Dermis blood vessel endothelial cell (primary cell): ENCODE results near the gene FGD4. TPM values are rescaled to one million over a fixed set of nuclear protein-coding genes. Genes with fewer than 3 reads are reported as not detected.

Experiments
- DNase-seq: peaks from one replicate; pipeline ENCODE4 v3.0.0; 2010
- total RNA-seq: library from RNA; depleted of rRNA; stranded (reverse); fragments of >200 nt; gene quantifications from 2 replicates; pipeline ENCODE4 v1.2.3, GENCODE V29; 2014

Gene FGD4
- total RNA-seq, 1 donor from 2014 or later: 63.8 TPM

DNA sequence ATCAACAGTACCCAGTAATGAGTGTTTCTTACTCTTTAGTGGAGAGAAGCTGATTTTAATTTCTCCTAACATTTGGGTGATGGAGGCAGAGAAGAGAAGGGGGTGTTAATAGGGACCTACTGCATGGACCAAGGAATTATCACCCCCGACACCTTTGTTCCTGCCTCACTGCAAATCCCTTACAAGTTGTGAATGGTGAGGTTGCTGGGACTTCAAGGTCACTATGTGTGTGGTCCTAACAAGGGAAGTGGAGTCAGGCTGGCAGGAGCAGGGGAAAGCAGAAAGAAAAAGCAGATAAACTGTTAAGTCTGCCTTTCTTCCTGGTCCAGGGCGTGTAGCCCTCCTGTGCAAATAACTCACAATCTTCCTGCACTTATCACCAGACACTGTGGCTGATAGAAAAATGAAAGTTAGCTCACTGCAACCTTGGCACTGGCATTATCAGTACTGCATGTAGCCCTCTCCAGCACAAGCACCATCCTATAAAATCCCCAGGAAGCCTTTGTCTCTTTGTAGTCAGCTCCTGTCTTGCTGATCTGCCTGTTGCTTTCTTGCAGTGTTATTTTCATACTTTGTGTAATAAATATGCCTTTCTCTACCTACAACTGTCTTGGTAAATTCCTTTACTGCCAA is 167.4 kb downstream of the FGD4 start:
- peak; percentile 26 for DNase-seq

- peak; percentile 19 for DNase-seq
These were observed 167.9 kb downstream of the FGD4 start for GRCh38 chr12:32567296-32567674.

DNA sequence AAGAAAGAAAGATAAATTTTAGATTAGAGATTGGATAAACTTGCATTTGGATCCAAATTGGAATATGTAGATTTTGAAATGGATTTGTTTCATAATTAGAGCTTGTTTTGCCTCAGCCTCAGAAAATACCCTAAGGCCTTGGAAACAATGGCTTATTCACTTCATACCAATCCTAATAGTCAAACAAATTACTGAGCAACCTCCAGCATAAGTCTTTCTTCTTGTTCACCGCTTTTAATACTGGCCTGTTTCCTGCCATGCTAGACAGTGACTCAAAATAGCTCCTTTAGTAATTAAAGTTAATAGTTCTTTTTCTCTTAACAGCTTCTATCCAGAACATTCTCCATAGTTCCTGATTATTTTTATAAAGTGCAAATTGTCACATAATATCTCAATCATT is 168.9 kb downstream of the FGD4 start:
- DNase-seq: peak; percentile 91

DNA sequence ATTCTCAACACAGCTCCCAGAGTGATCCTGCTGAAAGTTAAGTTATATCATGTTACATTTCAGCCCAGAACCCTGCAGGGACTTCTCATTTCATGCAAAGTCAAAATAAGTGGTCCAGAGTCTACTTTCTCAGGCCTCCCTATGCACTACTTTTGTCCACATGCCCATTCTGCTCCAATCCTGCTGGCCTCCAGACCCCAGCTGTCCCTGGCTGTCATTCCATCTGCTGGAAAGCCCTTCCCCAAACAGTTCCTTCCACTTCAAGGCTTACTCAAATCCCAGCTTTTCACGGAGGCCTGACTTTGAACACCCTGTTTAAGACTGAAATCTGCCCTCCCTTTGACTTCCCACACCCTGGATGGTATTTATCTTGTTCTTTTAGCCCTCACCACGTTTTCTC is 169.9 kb downstream of the FGD4 start:
- DNase-seq: no peak

DNA sequence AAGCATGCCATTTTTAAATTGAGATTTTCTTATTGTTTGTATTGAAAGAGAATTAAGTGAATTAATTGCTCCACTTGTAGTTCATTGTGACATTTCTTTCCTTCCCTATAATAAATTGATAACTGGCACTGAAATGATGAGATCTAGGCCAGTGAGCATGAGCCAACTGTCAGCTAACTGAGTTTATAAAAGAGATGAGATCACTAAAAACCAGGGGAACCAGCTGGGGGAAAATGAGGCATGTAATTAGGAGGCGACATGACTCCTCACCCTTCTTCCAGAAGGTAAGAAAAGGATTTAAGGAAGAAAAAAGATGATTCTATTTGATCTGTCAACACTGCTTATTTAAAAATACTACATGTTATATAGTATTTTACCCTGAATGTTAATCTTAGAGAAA is 175.2 kb downstream of the FGD4 start:
- no peak for DNase-seq

GRCh38 chr12:32577328-32577727 is 178.0 kb downstream of the FGD4 start:
- DNase-seq: no peak

DNA sequence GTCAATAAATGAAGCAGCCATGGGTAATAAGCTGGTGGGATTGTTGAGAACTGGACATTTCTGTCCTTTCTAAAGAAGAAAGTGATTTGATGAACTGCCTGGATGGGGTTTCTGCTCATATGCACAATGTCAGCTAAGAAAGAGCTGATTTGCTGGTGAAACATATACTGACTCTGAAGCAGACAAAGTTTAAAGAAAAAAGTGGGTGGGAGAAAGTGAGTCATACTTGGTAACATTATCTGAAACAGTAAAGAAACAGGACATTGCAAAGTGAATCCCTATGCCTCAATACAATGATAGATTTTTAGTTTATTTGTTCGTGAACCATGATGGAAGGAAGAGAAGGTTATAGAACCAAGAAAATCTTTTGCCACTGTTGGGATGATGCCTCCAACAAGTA is 184.2 kb downstream of the FGD4 start:
- DNase-seq: peak; percentile 61

GRCh38 chr12:32585680-32586079 is 186.3 kb downstream of the FGD4 start:
- no peak for DNase-seq

DNA sequence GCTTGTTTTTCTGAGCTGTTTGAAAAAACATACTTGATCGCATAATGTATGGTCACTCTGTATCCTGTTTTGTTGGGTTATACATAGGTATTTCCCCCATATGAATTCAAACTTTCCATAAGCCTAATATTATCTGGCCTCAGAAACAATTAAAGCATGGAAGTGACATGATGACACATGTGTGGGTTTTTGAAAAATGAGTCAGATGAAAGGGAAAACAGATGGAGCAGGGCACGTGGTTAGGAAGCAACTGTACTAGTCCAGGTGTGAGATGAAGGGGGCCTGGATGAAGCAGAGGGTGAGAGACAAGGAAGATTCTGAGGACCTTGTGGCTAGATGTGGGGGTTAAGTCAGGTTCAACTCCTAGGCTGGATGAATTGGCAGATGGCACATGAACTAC is 187.0 kb downstream of the FGD4 start:
- DNase-seq: peak; percentile 93

DNA sequence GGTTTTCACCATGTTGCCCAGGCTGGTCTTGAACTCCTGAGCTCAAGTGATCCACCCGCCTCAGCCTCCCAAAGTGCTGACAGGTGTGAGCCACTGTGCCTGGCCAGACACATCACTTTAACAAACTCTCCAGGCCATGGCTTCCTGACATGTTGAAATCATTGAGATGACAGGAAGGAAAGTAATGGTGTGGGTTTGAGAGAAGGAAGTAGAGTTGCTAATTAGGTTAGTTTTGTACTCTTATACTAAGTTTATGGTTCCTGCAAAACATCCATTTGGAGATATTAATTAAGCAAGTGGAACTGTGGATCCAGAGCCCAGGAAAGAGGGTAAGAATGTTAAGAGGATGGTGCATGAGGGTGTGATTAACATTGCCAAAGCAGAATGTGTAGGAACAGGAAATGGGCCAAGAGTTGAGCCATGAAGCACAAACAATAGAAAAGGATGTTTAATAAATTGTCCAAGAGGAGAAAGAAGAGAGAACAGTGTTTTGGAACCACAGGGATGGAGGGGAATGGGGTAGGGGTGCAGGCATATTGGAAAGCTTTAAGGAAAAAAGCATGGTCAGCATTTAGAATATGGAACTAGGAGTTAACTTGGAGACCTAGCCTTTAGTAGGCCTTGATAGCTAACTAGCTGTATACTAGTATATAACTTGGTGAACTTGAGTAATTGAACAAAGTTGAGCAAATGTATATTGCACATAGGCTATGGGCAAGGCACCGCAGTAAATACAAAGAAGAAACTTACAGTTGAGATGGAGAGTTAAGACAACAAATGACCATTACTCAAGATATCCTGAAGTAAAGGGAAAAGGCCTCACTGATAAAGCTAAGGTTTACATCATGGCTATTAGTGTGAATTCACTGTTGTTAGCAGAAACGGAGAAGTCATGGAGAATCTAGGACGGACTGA is 188.5 kb downstream of the FGD4 start:
- DNase-seq: no peak

DNA sequence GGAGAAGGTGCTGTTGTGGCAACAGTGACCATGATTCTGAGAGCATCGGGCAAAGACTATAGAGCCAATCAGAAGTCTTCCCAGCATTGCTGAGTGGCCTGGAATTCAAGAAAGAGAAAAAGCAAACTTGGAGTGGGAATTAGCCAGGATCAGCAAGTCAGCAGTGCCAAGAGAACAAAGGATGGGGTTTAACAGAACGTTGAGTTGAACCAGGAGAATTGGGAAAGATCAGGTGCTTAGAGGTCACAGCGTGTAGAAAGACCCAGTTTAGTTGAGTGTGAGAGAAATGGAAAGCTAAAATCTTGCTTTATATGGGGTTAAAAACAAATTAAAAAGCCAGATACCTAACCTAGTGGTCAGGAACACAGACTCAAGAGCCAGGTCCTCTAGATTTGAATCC is 189.2 kb downstream of the FGD4 start:
- DNase-seq: no peak

- no peak for DNase-seq
These were observed 190.0 kb downstream of the FGD4 start for GRCh38 chr12:32589165-32589865.

- DNase-seq: no peak
These were observed 195.9 kb downstream of the FGD4 start for GRCh38 chr12:32595251-32595650.

DNA sequence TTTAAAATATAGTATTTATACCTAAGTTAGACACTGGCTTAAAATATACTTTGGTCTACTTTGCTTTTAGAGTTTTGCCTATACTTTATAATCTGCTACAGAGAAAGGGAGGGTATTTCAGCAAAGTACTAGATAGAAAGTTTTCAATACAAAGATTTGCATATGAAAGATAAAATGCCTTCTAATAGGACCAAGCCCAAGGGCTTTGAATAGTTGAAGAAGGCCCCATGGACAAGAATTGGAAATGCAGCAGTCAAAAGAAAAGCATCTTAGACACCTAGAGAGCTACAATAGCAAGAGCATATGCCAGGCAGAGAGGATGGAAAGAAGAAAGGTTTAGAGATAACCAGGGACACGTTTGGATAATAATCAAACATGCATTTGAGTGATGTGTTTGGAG is 196.7 kb downstream of the FGD4 start:
- DNase-seq: no peak

DNA sequence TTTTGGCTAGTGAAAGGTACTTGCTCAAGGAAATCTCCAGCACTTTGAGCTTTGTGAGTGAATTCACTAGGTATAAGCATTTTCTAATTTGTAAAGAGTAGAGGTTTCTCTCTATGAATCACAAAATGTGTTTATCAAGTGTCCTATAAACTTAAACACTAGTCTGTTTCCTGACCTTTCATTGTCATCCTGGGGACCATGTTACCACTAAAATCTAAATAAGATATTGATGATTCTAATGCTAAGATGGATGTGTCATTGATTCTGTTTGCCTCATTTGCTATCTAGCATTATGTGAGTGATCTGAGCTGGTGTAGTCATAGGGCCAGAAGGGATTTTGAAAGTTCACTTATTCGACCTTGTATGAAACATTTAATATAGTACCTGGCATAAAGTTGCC is 199.3 kb downstream of the FGD4 start:
- DNase-seq: no peak

DNA sequence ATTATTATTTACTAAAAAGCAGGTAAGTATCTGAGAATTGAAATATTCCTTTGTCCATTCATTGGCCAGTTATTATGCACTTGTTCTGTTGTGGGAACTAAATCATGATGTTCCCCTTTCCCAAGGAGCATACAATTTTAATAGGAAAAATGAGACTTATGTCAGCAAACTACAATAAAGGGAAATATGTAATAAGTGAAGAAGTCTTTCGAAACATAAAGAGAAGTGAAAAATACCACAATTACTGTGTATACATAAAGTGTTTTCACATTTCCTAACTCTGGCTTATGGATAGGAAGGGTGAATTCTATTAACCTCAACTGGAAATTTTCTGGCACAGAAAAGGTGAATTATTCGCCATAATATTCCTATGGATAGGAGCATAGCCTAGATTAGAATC is 201.3 kb downstream of the FGD4 start:
- no peak for DNase-seq

DNA sequence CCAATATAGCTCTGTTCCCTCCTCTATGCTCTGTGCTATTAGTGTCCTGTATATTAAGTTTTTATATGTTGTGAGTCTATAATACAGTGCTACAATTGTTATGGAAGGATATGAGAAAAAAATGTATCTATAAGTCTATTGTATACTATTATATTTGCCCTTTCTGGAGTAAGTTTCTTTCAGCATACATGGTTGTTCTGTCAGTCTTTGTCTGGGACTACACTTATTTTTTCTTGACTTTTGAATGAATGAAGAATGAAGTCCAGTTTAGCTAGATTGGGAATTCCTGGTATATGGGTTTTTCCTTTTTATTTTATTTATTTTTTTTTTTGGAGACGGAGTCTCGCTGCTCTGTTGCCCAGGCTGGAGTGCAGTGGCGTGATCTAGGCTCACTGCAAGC is 203.7 kb downstream of the FGD4 start:
- no peak for DNase-seq

DNA sequence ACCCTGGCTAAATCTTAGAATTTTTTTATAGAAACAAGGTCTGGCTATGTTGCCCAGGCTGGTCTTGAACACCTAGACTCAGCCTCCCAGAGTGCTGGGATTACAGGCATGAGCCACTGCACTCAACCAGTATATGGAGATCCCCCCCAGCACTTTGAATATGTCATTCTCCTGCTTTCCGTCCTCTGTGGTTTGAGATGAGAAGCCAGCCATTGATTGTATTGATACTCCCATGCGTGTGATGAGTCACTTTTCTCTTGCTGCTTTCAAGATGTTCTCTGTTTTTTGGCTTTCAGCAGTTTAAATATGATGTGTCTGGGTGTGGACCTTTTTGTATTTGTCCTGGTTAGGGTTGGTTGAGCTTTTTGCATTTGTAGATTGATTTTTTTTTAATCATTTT is 204.5 kb downstream of the FGD4 start:
- no peak for DNase-seq

DNA sequence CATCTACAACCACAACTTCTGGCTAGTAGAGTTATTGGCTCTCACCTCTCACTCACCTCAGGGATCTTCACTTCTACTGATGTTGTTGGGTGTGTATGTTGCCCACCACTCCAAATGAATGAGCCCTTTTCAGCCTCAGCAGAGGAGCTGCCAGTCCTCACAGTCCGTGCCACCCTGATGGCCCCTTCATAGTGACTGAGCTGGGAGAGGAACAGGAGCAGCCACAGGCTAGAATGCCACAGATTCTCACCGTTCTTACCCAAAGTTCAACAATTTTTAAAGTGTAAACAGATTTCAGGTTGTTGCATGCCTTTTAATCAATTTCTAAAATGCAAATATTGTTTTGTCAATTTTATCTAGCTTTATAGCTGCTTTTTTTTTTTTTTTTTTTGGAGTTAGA is 205.2 kb downstream of the FGD4 start:
- DNase-seq: no peak

DNA sequence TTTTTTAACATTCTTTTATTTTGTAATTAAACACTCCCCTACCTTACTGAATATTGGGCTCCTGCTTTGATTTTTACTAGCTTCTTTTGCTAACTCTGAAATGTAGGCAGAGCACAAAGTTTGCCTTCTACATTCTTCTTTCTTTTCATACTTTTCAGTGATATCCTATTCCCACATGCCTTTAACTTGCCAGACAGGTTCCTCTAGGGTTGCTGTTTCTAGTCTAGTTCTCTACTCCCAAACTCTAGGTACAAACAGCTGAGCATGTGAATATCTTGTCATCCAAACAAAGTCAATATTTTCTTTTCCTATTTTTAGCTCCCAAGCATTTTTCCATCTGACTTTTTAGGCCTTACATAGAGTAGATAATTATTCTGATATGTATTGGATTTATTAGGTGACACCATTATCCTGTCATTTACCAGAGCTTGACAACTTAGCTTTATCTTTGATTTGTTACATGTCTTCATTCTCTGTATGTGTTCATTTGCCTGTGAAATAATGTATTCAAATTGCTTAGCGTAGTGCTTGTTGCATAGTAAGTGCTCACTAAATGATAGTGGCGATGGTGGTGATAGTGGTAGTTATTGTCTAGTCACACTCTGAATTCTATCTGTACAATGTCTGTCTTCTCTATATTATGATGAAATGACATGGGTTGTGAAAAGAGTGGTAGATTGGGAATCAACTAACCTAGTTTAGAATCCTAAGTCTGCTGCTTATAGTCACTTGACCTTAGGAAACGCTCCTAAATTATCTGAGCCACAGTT is 206.2 kb downstream of the FGD4 start:
- DNase-seq: no peak

DNA sequence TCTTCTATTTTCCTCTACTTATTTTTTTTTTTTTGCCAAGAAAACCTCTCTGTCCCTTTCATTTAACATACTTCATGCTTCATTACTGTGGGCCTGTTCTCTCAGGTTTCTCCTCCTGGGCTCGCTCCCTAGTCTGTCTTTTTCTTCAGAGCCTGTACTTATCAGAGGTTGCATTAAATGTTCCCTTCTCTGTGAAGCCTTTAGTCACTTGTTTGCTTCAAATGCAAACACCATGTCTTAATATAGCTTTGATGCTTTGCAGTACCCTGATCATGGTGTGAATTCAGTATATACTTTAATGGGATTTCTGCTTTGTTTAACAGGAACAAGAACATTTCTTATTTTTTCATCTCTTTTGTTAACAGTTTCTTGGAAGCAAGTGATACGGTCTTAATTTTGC is 207.1 kb downstream of the FGD4 start:
- DNase-seq: no peak

DNA sequence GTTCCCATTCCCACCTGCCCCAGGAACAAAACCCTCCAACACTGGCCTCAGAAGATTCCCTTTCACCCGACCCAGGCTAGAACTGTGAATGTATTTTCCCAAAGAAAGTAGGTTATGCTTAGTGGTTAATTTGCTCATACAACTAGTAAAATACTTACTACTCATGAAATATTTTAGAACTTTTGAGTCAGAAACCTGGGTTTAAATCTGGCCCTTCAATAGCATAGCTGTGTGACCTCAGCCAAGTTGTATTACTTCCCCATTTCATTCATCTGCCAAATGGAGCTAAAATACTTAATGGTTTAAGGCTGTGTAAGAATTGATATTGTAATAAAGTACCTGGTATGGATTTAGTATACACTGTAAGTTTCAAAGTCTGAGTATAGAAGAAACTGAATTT is 210.6 kb downstream of the FGD4 start:
- no peak for DNase-seq

GRCh38 chr12:32611986-32612385 is 212.6 kb downstream of the FGD4 start:
- no peak for DNase-seq
